Measurements from ENCODE around the gene EFCAB6. TPM values are rescaled to one million over a fixed set of nuclear protein-coding genes. Genes with fewer than 3 reads are reported as not detected.

The EFCAB6 gene
- total and polyA plus RNA-seq, 12 donors: 1.6 to 4.8 (median 2.9) TPM

GRCh38 chr22:43583501-43583900, 228.6 kb downstream of the EFCAB6 start:
- Histone ChIP-seq H3K9me3 (replicated peaks in 1 of 3) (no peaks in the 10 kb centered on the region), H3K4me1 (replicated peaks in 1 of 2) (no peaks in the 10 kb centered on the region), H3K36me3 (replicated peaks in 1 of 2) (no peaks in the 10 kb centered on the region), H3K27ac (no peak overlapping the region), H3K27me3 (no peaks in the 10 kb centered on the region), H3K4me3 (no peak overlapping the region)
- no peak for DNase-seq
- intact Hi-C loops (cut with DNase I): no loop called here
- WGBS, 4 donors: 65 to 87% (median 77%) methylated on average over 2 of the region's 2 CpGs
- TF ChIP-seq CTCF (IDR thresholded peaks at IDR 0.05) (no peak), POLR2A (IDR thresholded peaks at IDR 0.05) (no peak)

GRCh38 chr22:43582394-43582793, 229.7 kb downstream of the EFCAB6 start:
- H3K27me3 ChIP-seq: no peaks in the 10 kb centered on the region
- 83 to 97% (median 88%) methylated on average over 1 of the region's 1 CpG for WGBS, 4 donors
- TF ChIP-seq POLR2A (IDR thresholded peaks at IDR 0.05) (no peak), CTCF (IDR thresholded peaks at IDR 0.05) (no peak)
- no peak for DNase-seq
- no peak overlapping the region for H3K4me3 ChIP-seq
- H3K36me3 ChIP-seq (replicated peaks in 1 of 2): no peaks in the 10 kb centered on the region
- H3K27ac ChIP-seq: no peak overlapping the region
- intact Hi-C loops (cut with DNase I): no loop called here
- no peaks in the 10 kb centered on the region for H3K9me3 ChIP-seq (replicated peaks in 1 of 3)
- no peaks in the 10 kb centered on the region for H3K4me1 ChIP-seq (replicated peaks in 1 of 2)

- H3K27me3 ChIP-seq: no peaks in the 10 kb centered on the region
- no peak for TF ChIP-seq CTCF (IDR thresholded peaks at IDR 0.05)
- no peak for TF ChIP-seq POLR2A (IDR thresholded peaks at IDR 0.05)
- no peak overlapping the region for H3K4me3 ChIP-seq
- H3K9me3 ChIP-seq (replicated peaks in 1 of 3): no peaks in the 10 kb centered on the region
- WGBS, 4 donors: 54 to 67% (median 63%) methylated on average over 4 of the region's 4 CpGs
- H3K27ac ChIP-seq: no peak overlapping the region
- H3K36me3 ChIP-seq (replicated peaks in 1 of 2): no peaks in the 10 kb centered on the region
- intact Hi-C loops (cut with DNase I): no loop called here
- H3K4me1 ChIP-seq (replicated peaks in 1 of 2): no peaks in the 10 kb centered on the region
- no peak for DNase-seq
These were observed 231.8 kb downstream of the EFCAB6 start for GRCh38 chr22:43580271-43580750.

GRCh38 chr22:43574738-43575137, 237.4 kb downstream of the EFCAB6 start:
- no peak for DNase-seq
- intact Hi-C loops (cut with DNase I): no loop called here
- 84 to 90% (median 88%) methylated on average over 5 of the region's 5 CpGs for WGBS, 4 donors
- Histone ChIP-seq H3K27ac (no peak overlapping the region), H3K4me1 (replicated peaks in 1 of 2) (no peaks in the 10 kb centered on the region), H3K9me3 (replicated peaks in 1 of 3) (no peaks in the 10 kb centered on the region), H3K27me3 (no peaks in the 10 kb centered on the region), H3K4me3 (no peak overlapping the region), H3K36me3 (replicated peaks in 1 of 2) (no peaks in the 10 kb centered on the region)
- TF ChIP-seq CTCF (IDR thresholded peaks at IDR 0.05): no peak
- TF ChIP-seq POLR2A (IDR thresholded peaks at IDR 0.05): no peak

All from adrenal gland (tissue), 12 donors.